WTC11 (cell line): ENCODE results near the gene COL4A2.

Experiments
- CTCF ChIP-seq: fragments of 200-600 bp; IDR thresholded peaks from 2 replicates; pipeline ENCODE4 v1.8.0; 2022; ENCODE audit warnings: antibody characterized with exemption
- ETV6 ChIP-seq: sonication (generic); formaldehyde crosslinking; IDR thresholded peaks from 2 replicates; pipeline ENCODE4 v1.8.1; 2022; ENCODE audit warnings: mild to moderate bottlenecking, missing genetic modification reagents

DNA sequence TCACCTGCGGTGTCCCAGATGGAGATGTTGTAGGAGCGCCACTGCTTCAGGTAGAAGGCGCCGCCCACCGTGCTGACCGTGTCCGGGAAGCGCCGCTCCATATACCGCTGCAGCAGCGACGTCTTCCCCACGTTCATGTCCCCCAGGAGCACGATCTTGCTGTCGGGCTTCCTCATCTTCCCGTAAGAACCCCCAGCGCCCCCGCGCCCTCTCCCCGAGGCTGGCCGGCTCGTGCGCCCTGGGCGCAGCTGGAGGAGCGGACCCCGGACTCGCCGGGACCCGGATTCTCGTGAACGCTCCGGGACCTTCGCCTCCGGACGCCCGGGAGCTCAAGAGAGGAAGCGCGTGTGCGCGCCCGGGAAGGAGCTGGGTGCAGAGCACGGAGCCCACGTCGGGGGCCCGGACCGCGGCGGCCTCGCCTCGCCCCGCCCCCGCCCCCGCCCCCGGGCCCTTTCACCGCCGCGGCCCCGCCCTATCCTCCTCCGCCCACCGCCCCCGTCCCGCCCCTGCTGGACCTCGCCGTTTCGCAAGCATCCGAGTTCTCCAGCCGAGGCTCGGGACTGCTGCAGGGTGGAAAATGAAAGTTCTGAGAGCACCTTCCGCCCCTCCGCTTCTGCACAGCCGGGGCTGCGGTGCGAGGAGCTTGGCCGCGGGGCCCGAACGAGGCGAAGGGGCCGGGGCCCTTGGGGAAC is 254.4 kb downstream of the COL4A2 start, which contains the start of gene RAB20:
- TF ChIP-seq ETV6 (CRISPR knock-in tag) (no peak; the same call in 1 of the 2 replicates), CTCF (no peak)
